Measurements from ENCODE around the gene VPS4B.
A peak's percentile ranks its signal among the peaks of the same experiment; 100 is the strongest.

VPS4B gene

DNA sequence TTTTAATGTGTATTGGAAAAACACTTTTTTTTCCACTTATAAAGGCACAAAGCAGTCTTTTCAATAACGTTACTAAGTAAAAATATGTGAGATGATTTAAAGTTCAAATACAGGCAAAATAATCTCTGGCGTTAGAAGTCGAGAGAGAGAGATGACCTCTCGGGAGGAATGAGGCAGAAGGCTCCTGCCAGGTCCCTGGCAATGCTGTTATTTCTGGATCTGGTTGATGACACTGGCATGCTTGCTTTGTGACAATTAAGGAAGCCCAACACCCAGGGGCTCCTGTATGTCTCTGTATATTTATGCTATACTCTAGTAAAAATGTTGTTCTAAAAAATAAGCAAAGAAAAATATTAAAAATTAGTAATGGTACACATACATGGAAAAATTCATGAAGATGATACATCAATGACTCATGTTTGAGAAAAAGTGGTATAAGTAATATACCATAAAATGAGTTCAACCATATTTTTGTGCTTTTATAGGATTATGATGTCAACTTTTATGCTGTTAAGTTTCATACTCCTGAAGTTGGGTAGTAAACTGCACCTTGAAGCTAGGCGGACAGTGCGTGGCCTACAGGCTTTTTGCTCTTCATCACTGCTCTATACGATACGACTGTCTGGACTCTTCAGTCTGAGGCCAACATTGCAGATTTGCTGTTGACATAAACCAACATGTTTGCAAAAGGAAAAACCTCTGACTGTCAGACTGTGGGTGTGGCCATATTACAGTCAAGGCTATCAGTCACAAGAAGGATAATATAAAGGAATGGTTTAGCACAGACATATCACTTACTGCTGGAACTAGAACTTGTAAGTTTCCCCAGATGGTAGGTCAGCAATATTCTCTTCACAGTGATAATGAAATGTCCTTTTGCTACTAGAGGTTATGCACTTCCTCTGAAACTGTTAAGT lies 19.8 kb downstream of the VPS4B start:
- Mint-ChIP-seq H3K4me1 (peaks cover 20% of the 10 kb centered on the region), H3K4me3 (no peak overlapping the region), H3K36me3 (peaks cover 23% of the 10 kb centered on the region), H3K27me3 (no peaks in the 10 kb centered on the region), H3K27ac (peak overlapping the region; percentile 68), H3K9me3 (no peaks in the 10 kb centered on the region)

DNA sequence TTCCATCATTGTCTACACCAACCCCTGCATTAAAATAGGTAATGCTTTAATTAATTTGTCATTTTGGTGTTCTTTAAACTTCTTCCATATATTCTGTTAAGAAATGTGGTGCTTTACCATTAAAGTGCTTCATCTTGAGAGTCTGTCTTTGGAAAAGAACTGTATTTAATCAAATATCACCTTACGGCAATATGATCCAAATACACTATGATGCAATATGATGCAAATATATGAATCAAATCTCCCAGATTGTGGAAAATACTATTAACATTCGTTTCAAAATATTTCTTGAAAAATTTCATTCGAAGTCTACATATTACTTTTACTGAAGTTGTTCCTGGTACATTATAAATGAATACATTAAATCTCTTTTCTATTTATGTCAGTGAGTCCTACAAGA lies 23.0 kb downstream of the VPS4B start:
- Mint-ChIP-seq H3K4me3 (no peak overlapping the region), H3K27ac (no peak overlapping the region), H3K36me3 (peaks cover 19% of the 10 kb centered on the region), H3K4me1 (peaks cover 14% of the 10 kb centered on the region), H3K9me3 (no peaks in the 10 kb centered on the region), H3K27me3 (no peaks in the 10 kb centered on the region)

DNA sequence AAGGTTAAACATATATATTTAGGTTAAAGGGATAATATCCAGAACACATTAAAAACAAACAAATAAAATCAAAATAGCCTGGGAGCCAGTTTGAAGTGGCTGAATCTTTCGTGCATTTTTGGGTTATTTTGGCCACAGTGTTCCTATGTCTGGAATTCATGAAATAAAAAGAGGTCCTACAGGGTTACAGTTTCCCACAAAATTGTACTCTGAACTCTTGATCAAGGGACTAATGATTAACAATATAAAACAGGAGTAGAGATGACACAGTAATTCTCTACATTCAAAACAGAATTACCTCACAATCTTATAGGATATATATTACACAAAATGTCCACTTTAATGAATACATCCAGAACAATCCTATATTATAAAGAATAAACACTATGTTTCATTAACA lies 24.9 kb downstream of the VPS4B start:
- Mint-ChIP-seq H3K4me1 (peaks cover 11% of the 10 kb centered on the region), H3K36me3 (peaks cover 10% of the 10 kb centered on the region), H3K27me3 (no peaks in the 10 kb centered on the region), H3K27ac (no peak overlapping the region), H3K9me3 (no peaks in the 10 kb centered on the region), H3K4me3 (no peak overlapping the region)

DNA sequence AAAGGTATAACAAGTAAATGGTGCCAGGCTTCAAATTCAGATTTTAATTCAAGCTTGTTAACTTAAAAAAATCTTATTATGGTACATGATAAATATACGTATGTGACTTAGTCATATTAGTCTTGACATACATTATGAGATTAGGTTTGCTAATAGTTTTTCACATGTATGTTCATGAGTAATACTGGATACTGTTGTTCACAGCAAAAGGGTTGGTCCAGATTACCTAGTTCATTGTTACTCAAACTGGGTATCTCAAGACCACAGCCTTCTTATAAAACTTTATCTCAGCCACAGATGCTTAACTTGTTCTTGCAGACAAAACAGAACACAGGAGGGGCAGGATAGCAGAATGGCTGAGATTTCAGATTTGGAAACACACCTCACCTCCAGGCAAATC lies 26.8 kb downstream of the VPS4B start:
- Mint-ChIP-seq H3K27me3 (no peaks in the 10 kb centered on the region), H3K36me3 (peaks cover 8% of the 10 kb centered on the region), H3K27ac (no peak overlapping the region), H3K4me3 (no peak overlapping the region), H3K9me3 (no peaks in the 10 kb centered on the region), H3K4me1 (peaks cover 7% of the 10 kb centered on the region)

DNA sequence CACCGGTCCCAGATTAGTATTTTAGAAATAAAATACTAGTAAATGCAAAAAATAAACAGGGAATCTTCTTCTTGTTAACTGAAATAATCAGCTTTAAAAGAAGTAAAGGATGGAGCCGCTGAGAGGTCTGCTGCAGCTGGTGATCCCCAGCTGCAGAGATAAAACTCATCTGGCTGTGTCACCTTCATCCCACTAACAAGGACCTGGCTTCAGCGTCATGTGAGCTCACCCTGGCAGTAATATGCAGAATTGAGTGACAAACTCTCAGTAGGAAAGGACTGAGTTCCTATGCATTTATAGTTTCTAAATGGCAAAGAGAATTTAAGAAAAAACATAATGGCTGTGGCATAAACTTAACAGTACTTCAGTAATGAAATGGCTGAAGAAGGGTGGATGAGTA lies 27.3 kb downstream of the VPS4B start:
- H3K4me1 Mint-ChIP-seq, result peaks cover 2% of the 10 kb centered on the region
- peaks cover 6% of the 10 kb centered on the region for H3K36me3 Mint-ChIP-seq
- H3K9me3 Mint-ChIP-seq, result no peaks in the 10 kb centered on the region
- no peaks in the 10 kb centered on the region for H3K27me3 Mint-ChIP-seq
- no peak overlapping the region for H3K27ac Mint-ChIP-seq
- no peak overlapping the region for H3K4me3 Mint-ChIP-seq

DNA sequence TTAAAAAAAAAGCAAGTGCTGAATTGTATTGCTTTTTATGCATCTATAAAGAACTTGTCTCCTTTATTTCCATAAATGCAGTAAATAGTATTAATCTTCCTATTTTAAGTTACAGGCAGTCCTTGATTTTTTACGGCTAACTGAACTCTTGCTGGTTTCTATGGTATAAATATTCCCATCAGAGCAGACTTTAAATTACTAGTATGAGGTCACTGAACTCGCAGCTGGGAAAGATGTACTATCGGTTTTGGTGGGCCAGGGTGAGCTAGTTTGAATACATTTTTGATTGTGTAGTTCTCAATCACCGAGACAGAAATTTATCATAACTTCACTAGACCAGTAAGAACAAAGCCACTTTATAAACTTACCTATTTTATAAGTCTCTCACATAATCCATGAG lies 34.4 kb downstream of the VPS4B start:
- H3K4me3 Mint-ChIP-seq, result no peak overlapping the region
- H3K27ac Mint-ChIP-seq, result no peak overlapping the region
- peaks cover 7% of the 10 kb centered on the region for H3K36me3 Mint-ChIP-seq
- peaks cover 6% of the 10 kb centered on the region for H3K9me3 Mint-ChIP-seq
- no peaks in the 10 kb centered on the region for H3K4me1 Mint-ChIP-seq
- H3K27me3 Mint-ChIP-seq, result no peaks in the 10 kb centered on the region

DNA sequence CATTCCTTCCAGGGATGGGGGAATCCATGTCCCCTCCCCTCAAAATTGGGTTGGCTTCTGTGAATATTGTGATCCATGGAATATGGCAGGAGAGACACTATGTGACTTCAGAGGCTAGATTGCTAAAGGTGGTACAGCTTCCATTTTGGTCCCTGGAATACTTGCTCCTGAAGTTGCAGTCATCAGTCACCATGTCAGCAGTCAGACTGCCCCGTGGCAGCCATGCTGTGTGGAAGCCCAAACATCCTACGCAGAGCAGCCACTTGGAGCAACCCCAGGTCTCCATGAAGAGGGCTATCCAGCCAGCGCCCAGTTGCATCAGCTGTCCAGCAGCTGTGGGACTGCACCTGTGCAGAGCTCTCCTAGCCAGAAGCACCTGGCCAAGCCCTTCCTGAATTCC lies 39.4 kb downstream of the VPS4B start:
- Mint-ChIP-seq H3K9me3 (peaks cover 6% of the 10 kb centered on the region), H3K27me3 (no peaks in the 10 kb centered on the region), H3K27ac (no peak overlapping the region), H3K36me3 (peaks cover 10% of the 10 kb centered on the region), H3K4me1 (peaks cover 25% of the 10 kb centered on the region), H3K4me3 (no peak overlapping the region)

DNA sequence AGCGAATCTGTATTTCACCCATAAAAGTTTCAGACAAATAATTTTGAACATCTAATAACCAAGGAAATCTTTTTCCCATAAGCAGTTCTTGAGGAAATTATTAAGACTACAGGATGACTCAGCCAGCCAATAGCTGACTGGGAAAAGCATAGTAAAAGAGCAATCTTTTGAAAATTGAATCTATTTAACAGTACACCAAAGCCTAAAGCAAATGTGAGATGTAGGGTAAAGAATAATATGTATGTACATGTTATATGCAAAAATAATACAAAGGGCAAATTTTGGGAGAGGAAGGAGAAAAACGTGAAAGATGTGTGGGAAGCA lies 42.7 kb downstream of the VPS4B start:
- Mint-ChIP-seq H3K27me3 (no peaks in the 10 kb centered on the region), H3K4me1 (peaks cover 29% of the 10 kb centered on the region), H3K9me3 (peaks cover 6% of the 10 kb centered on the region), H3K36me3 (peaks cover 11% of the 10 kb centered on the region), H3K27ac (peak overlapping the region; percentile 95), H3K4me3 (peak overlapping the region; percentile 46)

DNA sequence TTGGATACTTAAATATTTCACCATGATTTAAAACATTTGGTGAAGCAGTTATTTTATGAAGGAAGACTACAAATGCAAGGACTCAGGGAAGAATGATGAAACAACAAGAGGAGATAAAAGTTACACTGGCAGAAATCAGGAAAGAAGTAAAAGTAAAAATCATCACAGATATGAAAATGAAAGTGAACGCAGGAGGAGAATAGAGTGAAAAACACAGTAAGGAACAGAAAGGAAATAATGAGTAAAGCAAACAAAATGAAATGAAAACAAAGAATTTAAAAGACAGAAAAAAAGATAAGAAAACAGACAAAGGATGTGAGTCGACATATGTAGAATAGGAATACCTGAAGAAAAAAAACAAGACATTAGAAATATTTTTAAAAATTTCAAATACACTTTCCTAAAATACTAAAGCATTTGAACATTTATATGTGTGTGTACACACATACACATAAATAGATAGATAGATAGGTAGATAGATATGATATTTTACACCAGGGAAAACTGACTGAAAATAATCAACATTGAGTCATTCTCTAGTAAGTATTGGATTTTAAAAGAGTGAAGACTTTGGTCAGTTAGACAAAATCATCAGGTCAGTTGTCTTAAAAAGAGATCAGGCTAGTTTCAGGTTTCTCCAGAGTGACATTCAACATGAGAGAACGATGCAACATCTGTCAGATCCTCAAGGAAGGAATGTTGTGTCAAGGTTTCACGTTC lies 43.2 kb downstream of the VPS4B start:
- Mint-ChIP-seq H3K27me3 (no peaks in the 10 kb centered on the region), H3K36me3 (peaks cover 11% of the 10 kb centered on the region), H3K4me1 (peaks cover 29% of the 10 kb centered on the region), H3K9me3 (peaks cover 6% of the 10 kb centered on the region), H3K27ac (peak overlapping the region; percentile 95), H3K4me3 (peak overlapping the region; percentile 72)

DNA sequence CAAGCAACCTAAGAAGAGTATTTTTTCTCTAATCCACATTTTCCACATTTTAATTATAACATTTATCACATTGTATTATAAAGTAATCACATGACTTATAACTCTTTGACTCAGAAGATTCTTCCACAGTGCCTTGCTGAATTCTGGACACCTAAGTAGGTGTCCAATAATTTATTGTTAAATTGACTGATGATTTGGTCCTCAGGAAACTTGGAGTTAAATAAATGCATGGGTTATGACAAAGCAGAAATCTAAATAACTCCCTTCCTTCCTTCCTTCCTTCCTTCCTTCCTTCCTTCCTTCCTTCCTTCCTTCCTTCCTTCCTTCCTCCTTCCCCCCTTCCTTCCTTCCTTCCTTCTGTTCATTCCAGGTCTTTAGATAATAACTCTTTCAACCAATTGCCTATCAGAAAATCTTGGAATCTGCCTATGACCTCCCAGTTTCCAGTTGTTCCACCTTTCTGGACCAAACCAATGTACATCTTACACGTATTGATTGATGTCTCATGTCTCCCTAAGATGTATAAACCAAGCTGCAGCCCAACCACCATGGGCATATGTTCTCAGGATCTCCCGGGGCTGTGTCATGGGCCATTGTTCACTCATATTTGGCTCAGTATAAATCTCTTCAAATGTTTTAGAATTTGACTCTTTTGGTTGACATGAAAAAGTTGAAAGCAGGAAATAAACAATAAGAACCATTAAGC lies 44.8 kb downstream of the VPS4B start:
- Mint-ChIP-seq H3K27ac (peak overlapping the region; percentile 14), H3K4me3 (no peak overlapping the region), H3K36me3 (peaks cover 4% of the 10 kb centered on the region), H3K4me1 (peaks cover 29% of the 10 kb centered on the region), H3K27me3 (no peaks in the 10 kb centered on the region), H3K9me3 (no peaks in the 10 kb centered on the region)

DNA sequence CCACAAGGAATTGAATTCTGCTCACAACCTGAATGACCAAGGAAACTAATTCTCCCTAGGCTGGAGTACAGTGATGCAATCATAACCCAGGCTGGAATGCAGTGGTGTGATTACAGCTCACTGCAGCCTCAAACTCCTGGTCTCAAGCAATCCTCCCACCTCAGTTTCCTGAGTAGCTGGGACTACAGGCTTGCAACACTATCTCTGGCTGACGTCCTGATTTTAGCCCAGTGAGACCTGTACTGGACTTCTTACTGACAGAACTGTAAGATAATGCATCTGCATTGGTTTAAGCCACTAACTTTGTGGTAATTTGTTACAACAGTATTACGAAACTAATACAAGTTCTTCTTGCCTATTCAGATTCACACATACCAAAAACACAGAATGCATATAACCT lies 45.7 kb downstream of the VPS4B start:
- Mint-ChIP-seq H3K4me3 (no peak overlapping the region), H3K4me1 (peaks cover 29% of the 10 kb centered on the region), H3K36me3 (peaks cover 3% of the 10 kb centered on the region), H3K27me3 (no peaks in the 10 kb centered on the region), H3K27ac (no peak overlapping the region), H3K9me3 (no peaks in the 10 kb centered on the region)

DNA sequence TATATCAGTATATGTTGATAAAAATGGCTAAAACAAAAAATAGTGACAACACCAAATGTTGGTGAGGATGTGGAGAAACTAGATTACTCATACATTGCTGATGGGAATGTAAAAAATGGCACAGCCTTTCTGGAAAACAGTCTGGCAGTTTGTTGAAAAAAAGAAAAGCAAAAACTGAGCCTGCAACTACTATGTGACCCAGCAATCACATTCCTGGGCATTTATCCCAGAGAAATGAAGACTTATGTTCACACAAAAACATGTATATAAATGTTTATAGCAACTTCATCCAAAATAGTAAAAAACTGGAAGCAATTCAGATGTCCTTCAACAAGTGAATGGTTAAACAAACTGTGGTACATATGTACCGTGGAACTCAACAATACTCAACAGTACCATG lies 47.7 kb downstream of the VPS4B start:
- Mint-ChIP-seq H3K27me3 (no peaks in the 10 kb centered on the region), H3K4me3 (no peak overlapping the region), H3K4me1 (peaks cover 20% of the 10 kb centered on the region), H3K9me3 (no peaks in the 10 kb centered on the region), H3K36me3 (peaks cover 6% of the 10 kb centered on the region), H3K27ac (no peak overlapping the region)

DNA sequence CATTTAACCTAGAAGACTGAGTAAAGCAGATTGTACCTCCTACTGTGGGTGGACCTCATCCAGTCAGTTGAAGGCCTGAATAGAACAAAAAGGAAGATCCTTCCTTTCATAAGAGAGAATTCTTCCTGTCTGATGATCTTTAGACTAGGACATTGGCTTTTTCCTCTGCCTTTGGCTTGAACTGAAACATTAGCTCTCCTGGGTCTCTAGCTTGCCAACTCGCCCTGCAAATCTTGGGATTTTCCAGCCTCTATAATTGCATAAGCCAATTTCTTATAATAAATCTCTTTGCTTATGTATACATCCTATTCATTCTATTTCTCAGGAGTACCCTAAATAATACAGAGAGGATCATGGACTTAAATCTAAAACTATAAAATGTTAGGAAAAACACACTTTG lies 49.1 kb downstream of the VPS4B start:
- Mint-ChIP-seq H3K36me3 (peaks cover 10% of the 10 kb centered on the region), H3K9me3 (no peaks in the 10 kb centered on the region), H3K4me3 (no peak overlapping the region), H3K4me1 (peaks cover 18% of the 10 kb centered on the region), H3K27me3 (no peaks in the 10 kb centered on the region), H3K27ac (no peak overlapping the region)

DNA sequence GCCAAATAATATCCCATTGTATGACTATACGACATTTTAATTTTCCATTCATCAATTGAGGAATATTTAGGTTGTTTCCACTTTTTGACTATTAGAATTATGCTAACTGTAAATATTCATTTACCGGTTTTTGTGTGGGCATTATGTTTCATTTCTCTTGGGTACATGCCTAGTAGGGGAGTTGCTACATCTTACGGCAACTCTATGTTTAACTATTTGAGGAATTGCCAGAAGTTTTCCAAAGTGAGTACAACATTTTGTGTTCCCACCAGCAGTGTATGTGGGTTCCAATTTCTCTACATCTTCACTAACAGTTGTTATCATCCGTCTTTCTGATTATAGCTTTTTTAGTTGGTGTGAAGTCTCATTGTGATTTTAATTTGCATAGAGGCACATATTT lies 53.7 kb downstream of the VPS4B start:
- peaks cover 13% of the 10 kb centered on the region for H3K36me3 Mint-ChIP-seq
- H3K4me1 Mint-ChIP-seq, result peaks cover 40% of the 10 kb centered on the region

DNA sequence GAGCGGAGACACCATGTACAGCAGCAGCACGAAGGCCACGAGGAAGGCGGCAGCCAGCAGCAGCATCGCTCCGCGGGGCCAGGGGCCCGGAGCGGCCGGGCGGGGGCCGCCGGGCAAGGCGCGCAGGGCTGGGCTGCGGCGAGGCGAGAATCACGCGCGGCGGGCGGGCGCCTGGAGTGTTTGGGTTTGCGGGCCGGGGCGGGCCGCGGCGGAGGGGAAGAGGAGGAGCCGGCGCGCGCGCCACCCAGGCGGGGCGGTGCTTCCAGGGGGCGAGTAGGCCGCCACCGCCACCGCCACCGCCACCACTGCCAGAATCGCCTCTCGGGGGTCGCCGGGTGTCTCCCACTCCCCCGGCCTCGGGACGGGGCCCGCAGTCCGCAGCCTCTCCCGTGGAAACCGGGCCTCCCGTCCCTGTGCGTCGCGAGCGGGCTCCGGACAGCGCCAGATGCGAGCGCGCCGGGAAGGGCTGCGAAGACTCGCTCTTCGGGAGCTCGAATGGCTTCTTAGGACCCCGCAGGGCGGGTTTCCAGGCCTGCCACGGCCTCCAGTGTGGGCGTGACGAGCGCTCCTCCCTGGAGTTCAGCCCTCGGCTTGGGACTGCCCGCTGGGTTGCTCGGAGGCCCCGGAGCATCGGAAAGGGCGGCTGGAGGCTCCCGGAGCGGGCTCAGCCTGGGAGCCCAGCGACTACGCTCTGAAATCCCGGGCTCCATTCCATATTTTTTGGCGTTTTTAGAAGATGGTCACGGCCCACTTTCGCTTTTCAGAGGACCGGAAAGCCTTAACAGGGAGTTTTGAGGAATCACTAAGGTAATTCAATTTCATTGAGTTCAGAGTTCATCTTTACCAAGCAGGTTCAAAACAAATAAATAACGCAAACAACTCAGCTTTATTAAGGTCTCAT lies 55.0 kb downstream of the VPS4B start, which contains the start of gene KDSR:
TSS of gene KDSR (minus strand) at position 154 of the 901 bp plus-strand sequence. CDS start at position 66, 88 bp downstream.
- Mint-ChIP-seq H3K4me3 (peak within 1 kb of the TSS; percentile 98), H3K36me3 (peaks cover 13% of the 10 kb centered on the region), H3K27ac (peak within 1 kb of the TSS; percentile 92), H3K4me1 (peaks cover 46% of the 10 kb centered on the region), H3K9me3 (no peaks in the 10 kb centered on the region), H3K27me3 (no peaks in the 10 kb centered on the region)

More for the DNA sequence above, 53.7 kb downstream of the VPS4B start:
- H3K27ac Mint-ChIP-seq, result no peak overlapping the region
- no peaks in the 10 kb centered on the region for H3K9me3 Mint-ChIP-seq
- H3K4me3 Mint-ChIP-seq, result peak overlapping the region; percentile 94
- H3K27me3 Mint-ChIP-seq, result no peaks in the 10 kb centered on the region

All from activated naive CD4-positive, alpha-beta T cell treated with anti-CD3 and anti-CD28 coated beads, Interleukin-2, amount 50 U/mL, for 24 hours (primary cell).